HEK293 (cell line): ENCODE data around the gene SP7.
A peak's percentile ranks its signal among the peaks of the same experiment; 100 is the strongest.

Experiments used
- BCL11A ChIP-seq: fragments of 450-650 bp; formaldehyde crosslinking; IDR thresholded peaks from 2 replicates; pipeline ENCODE4 v1.5.1; 2016; ENCODE audit warnings: low read depth, missing biosample characterization, missing genetic modification characterization
- EGR2 ChIP-seq: fragments of 450-650 bp; formaldehyde crosslinking; IDR thresholded peaks from 2 replicates; pipeline ENCODE4 v1.5.1; 2016; ENCODE audit warnings: low read depth, missing biosample characterization, missing genetic modification characterization
- GLI2 ChIP-seq: fragments of 450-650 bp; formaldehyde crosslinking; IDR thresholded peaks from 2 replicates; pipeline ENCODE4; 2017; ENCODE audit warnings: missing biosample characterization, missing genetic modification characterization, low read depth, borderline replicate concordance
- HOXD13 ChIP-seq: sonication (generic); formaldehyde crosslinking; IDR thresholded peaks from 2 replicates; pipeline ENCODE4 v1.8.0; 2022; ENCODE audit warnings: missing genetic modification reagents, borderline replicate concordance
- IKZF3 ChIP-seq: fragments of 450-650 bp; IDR thresholded peaks from 2 replicates; pipeline ENCODE4 v1.5.0; 2018; ENCODE audit warnings: missing biosample characterization, mild to moderate bottlenecking, missing genetic modification characterization, moderate library complexity
- MEIS1 ChIP-seq: sonication (generic); formaldehyde crosslinking; IDR thresholded peaks from 2 replicates; pipeline ENCODE4 v1.8.1; 2022; ENCODE audit warnings: missing genetic modification reagents, mild to moderate bottlenecking, borderline replicate concordance
- PRDM1 ChIP-seq: fragments of 450-650 bp; formaldehyde crosslinking; IDR thresholded peaks from 2 replicates; pipeline ENCODE4; 2016; ENCODE audit warnings: missing biosample characterization, missing genetic modification characterization
- ZBTB8A ChIP-seq: fragments of 450-650 bp; formaldehyde crosslinking; IDR thresholded peaks from 2 replicates; pipeline ENCODE4 v1.5.1; 2016; ENCODE audit warnings: missing biosample characterization, missing genetic modification characterization
- ZIC2 ChIP-seq: fragments of 450-650 bp; formaldehyde crosslinking; IDR thresholded peaks from 2 replicates; pipeline ENCODE4 v1.5.1; 2016; ENCODE audit warnings: missing biosample characterization, missing genetic modification characterization
- ZNF239 ChIP-seq: fragments of 450-650 bp; formaldehyde crosslinking; IDR thresholded peaks from 2 replicates; pipeline ENCODE4 v1.5.1; 2016; ENCODE audit warnings: missing biosample characterization, missing genetic modification characterization
- ZNF324 ChIP-seq: fragments of 450-650 bp; formaldehyde crosslinking; IDR thresholded peaks from 2 replicates; pipeline ENCODE4 v1.5.1; 2016; ENCODE audit warnings: missing biosample characterization, missing genetic modification characterization
- ZNF335 ChIP-seq: fragments of 450-650 bp; formaldehyde crosslinking; conservative IDR thresholded peaks from 2 replicates; pipeline ENCODE4 v1.5.1; 2016; ENCODE audit warnings: missing biosample characterization, missing genetic modification characterization
- ZNF518A ChIP-seq: fragments of 450-650 bp; formaldehyde crosslinking; conservative IDR thresholded peaks from 2 replicates; pipeline ENCODE4 v1.5.1; 2016; ENCODE audit warnings: low read depth, missing biosample characterization, missing genetic modification characterization
- ZNF529 ChIP-seq: fragments of 450-650 bp; formaldehyde crosslinking; IDR thresholded peaks from 2 replicates; pipeline ENCODE4 v1.5.1; 2017; ENCODE audit warnings: missing genetic modification characterization, missing biosample characterization; ENCODE audit not compliant: insufficient replicate concordance
- ZNF561 ChIP-seq: fragments of 450-650 bp; IDR thresholded peaks from 2 replicates; pipeline ENCODE4 v1.5.1; 2018; ENCODE audit warnings: missing biosample characterization, missing genetic modification characterization, borderline replicate concordance
- ZNF629 ChIP-seq: fragments of 450-650 bp; formaldehyde crosslinking; IDR thresholded peaks from 2 replicates; pipeline ENCODE4 v1.5.1; 2017; ENCODE audit warnings: missing biosample characterization, missing genetic modification characterization
- ZNF660 ChIP-seq: fragments of 450-650 bp; IDR thresholded peaks from 2 replicates; pipeline ENCODE4 v1.5.1; 2018; ENCODE audit warnings: missing biosample characterization, mild to moderate bottlenecking, missing genetic modification characterization
- ZNF707 ChIP-seq: fragments of 450-650 bp; formaldehyde crosslinking; IDR thresholded peaks from 2 replicates; pipeline ENCODE4 v1.5.1; 2016; ENCODE audit warnings: missing biosample characterization, missing genetic modification characterization
- ZSCAN5A ChIP-seq: fragments of 450-650 bp; formaldehyde crosslinking; IDR thresholded peaks from 2 replicates; pipeline ENCODE4 v1.5.1; 2016; ENCODE audit warnings: missing biosample characterization, missing genetic modification characterization
- TF ChIP-seq, protein P1 (sequence below): fragments of 450-650 bp; formaldehyde crosslinking; IDR thresholded peaks from 2 replicates; pipeline ENCODE4 v1.5.1; 2016; ENCODE audit warnings: missing biosample characterization, missing genetic modification characterization
- TF ChIP-seq, protein P2 (sequence below): sonication (generic); formaldehyde crosslinking; IDR thresholded peaks from 2 replicates; pipeline ENCODE4 v1.8.1; 2022; ENCODE audit warnings: mild to moderate bottlenecking, moderate library complexity, missing genetic modification reagents
- TF ChIP-seq, protein P3 (sequence below): fragments of 450-650 bp; formaldehyde crosslinking; IDR thresholded peaks from 2 replicates; pipeline ENCODE4 v1.5.1; 2017; ENCODE audit warnings: missing biosample characterization, missing genetic modification characterization
- TF ChIP-seq, protein P4 (sequence below): fragments of 450-650 bp; formaldehyde crosslinking; IDR thresholded peaks from 2 replicates; pipeline ENCODE4 v1.5.1; 2017; ENCODE audit warnings: missing biosample characterization, missing genetic modification characterization
- TF ChIP-seq, protein P5 (sequence below): fragments of 450-650 bp; IDR thresholded peaks from 2 replicates; pipeline ENCODE4 v1.5.1; 2018; ENCODE audit warnings: missing biosample characterization, missing genetic modification characterization

SP7 gene

GRCh38 chr12:53379389-53380103 is 43.4 kb upstream of the SP7 start (continued):
- TF ChIP-seq, protein P1, sequence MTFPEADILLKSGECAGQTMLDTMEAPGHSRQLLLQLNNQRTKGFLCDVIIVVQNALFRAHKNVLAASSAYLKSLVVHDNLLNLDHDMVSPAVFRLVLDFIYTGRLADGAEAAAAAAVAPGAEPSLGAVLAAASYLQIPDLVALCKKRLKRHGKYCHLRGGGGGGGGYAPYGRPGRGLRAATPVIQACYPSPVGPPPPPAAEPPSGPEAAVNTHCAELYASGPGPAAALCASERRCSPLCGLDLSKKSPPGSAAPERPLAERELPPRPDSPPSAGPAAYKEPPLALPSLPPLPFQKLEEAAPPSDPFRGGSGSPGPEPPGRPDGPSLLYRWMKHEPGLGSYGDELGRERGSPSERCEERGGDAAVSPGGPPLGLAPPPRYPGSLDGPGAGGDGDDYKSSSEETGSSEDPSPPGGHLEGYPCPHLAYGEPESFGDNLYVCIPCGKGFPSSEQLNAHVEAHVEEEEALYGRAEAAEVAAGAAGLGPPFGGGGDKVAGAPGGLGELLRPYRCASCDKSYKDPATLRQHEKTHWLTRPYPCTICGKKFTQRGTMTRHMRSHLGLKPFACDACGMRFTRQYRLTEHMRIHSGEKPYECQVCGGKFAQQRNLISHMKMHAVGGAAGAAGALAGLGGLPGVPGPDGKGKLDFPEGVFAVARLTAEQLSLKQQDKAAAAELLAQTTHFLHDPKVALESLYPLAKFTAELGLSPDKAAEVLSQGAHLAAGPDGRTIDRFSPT = peak; percentile 98
- TF ChIP-seq ZNF324 (tag by site-specific recombination) (no peak), GLI2 (tag by site-specific recombination) (no peak), ZNF335 (tag by site-specific recombination) (no peak), ZBTB8A (tag by site-specific recombination) (no peak), ZNF518A (tag by site-specific recombination) (no peak; the same call in 1 of the 2 replicates), PRDM1 (tag by site-specific recombination) (no peak), ZIC2 (tag by site-specific recombination) (no peak), ZSCAN5A (tag by site-specific recombination) (no peak), ZNF561 (tag by site-specific recombination) (peak; percentile 20; the same call in 1 of the 2 replicates), ZNF660 (tag by site-specific recombination) (no peak), IKZF3 (tag by site-specific recombination) (peak; percentile 85), MEIS1 (CRISPR knock-in tag) (no peak), ZNF707 (tag by site-specific recombination) (no peak), HOXD13 (CRISPR knock-in tag) (no peak), EGR2 (tag by site-specific recombination) (peak; percentile 91), ZNF239 (tag by site-specific recombination) (0 out of 2 replicates have a peak, but pooled peaks have one; percentile 0), ZNF629 (tag by site-specific recombination) (no peak), BCL11A (tag by site-specific recombination) (no peak), ZNF529 (tag by site-specific recombination) (no peak)
- TF ChIP-seq, protein P2, sequence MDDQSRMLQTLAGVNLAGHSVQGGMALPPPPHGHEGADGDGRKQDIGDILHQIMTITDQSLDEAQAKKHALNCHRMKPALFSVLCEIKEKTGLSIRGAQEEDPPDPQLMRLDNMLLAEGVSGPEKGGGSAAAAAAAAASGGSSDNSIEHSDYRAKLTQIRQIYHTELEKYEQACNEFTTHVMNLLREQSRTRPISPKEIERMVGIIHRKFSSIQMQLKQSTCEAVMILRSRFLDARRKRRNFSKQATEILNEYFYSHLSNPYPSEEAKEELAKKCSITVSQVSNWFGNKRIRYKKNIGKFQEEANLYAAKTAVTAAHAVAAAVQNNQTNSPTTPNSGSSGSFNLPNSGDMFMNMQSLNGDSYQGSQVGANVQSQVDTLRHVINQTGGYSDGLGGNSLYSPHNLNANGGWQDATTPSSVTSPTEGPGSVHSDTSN (CRISPR knock-in tag) = peak; percentile 96
- TF ChIP-seq, protein P3, sequence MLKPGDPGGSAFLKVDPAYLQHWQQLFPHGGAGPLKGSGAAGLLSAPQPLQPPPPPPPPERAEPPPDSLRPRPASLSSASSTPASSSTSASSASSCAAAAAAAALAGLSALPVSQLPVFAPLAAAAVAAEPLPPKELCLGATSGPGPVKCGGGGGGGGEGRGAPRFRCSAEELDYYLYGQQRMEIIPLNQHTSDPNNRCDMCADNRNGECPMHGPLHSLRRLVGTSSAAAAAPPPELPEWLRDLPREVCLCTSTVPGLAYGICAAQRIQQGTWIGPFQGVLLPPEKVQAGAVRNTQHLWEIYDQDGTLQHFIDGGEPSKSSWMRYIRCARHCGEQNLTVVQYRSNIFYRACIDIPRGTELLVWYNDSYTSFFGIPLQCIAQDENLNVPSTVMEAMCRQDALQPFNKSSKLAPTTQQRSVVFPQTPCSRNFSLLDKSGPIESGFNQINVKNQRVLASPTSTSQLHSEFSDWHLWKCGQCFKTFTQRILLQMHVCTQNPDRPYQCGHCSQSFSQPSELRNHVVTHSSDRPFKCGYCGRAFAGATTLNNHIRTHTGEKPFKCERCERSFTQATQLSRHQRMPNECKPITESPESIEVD = no peak
- TF ChIP-seq, protein P4, sequence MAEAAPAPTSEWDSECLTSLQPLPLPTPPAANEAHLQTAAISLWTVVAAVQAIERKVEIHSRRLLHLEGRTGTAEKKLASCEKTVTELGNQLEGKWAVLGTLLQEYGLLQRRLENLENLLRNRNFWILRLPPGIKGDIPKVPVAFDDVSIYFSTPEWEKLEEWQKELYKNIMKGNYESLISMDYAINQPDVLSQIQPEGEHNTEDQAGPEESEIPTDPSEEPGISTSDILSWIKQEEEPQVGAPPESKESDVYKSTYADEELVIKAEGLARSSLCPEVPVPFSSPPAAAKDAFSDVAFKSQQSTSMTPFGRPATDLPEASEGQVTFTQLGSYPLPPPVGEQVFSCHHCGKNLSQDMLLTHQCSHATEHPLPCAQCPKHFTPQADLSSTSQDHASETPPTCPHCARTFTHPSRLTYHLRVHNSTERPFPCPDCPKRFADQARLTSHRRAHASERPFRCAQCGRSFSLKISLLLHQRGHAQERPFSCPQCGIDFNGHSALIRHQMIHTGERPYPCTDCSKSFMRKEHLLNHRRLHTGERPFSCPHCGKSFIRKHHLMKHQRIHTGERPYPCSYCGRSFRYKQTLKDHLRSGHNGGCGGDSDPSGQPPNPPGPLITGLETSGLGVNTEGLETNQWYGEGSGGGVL (tag by site-specific recombination) = no peak
- TF ChIP-seq, protein P5, sequence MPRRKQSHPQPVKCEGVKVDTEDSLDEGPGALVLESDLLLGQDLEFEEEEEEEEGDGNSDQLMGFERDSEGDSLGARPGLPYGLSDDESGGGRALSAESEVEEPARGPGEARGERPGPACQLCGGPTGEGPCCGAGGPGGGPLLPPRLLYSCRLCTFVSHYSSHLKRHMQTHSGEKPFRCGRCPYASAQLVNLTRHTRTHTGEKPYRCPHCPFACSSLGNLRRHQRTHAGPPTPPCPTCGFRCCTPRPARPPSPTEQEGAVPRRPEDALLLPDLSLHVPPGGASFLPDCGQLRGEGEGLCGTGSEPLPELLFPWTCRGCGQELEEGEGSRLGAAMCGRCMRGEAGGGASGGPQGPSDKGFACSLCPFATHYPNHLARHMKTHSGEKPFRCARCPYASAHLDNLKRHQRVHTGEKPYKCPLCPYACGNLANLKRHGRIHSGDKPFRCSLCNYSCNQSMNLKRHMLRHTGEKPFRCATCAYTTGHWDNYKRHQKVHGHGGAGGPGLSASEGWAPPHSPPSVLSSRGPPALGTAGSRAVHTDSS (tag by site-specific recombination) = no peak
